Fibroblast of mammary gland (primary cell): ENCODE results near the gene RAN.
"Not testable (repeated sequence)": the region's sequence is repeated elsewhere in the genome, so short reads cannot be mapped to it uniquely, and the experiment has no call there.

Source experiments
- DNase-seq: peaks from one replicate; pipeline ENCODE4 v3.0.0-alpha.2; 2010; ENCODE audit warnings: low read depth
- H3K4me3 ChIP-seq: 2 replicates; pipeline ENCODE4 v1.5.1; 2011; ENCODE audit warnings: low read depth, mild to moderate bottlenecking, low read length, moderate library complexity; ENCODE audit not compliant: control insufficient read depth
- CTCF ChIP-seq: conservative IDR thresholded peaks from 2 replicates; pipeline ENCODE4 v1.5.1; 2011; ENCODE audit warnings: low read depth, low read length, inconsistent platforms; ENCODE audit not compliant: control insufficient read depth, insufficient read depth

The RAN gene

GRCh38 chr12:130862161-130862560, 9.7 kb upstream of the RAN start:
- TF ChIP-seq CTCF: no peak
- H3K4me3 ChIP-seq: no peak overlapping the region
- no peak for DNase-seq

GRCh38 chr12:130862771-130863170, 9.1 kb upstream of the RAN start:
- not testable (repeated sequence) for DNase-seq, H3K4me3 ChIP-seq

- TF ChIP-seq CTCF: no peak
- no peak overlapping the region for H3K4me3 ChIP-seq
- DNase-seq: no peak
Measured at GRCh38 chr12:130863298-130863697, 8.6 kb upstream of the RAN start.

GRCh38 chr12:130868412-130868811, 3.5 kb upstream of the RAN start:
- no peak for DNase-seq
- H3K4me3 ChIP-seq: no peak overlapping the region

GRCh38 chr12:130870442-130871285, 1.2 kb upstream of the RAN start:
- H3K4me3 ChIP-seq: peak overlapping the region; percentile 48
- TF ChIP-seq CTCF: peak; percentile 77
- DNase-seq: peak; percentile 98

More at GRCh38 chr12:130868412-130868811, 3.5 kb upstream of the RAN start:
- TF ChIP-seq CTCF: no peak

- DNase-seq: no peak
- peak overlapping the region; percentile 94 for H3K4me3 ChIP-seq
- TF ChIP-seq CTCF: no peak
Measured at GRCh38 chr12:130872179-130873096, 572 bp downstream of the RAN start.
